IPS-18a (cell line): ENCODE data around the gene DPYSL4.

ENCODE experiments used
- H3K27ac ChIP-seq: one replicate; pipeline ENCODE4 v1.5.1; 2013; ENCODE audit warnings: low read length
- H3K27me3 ChIP-seq: one replicate; pipeline ENCODE4 v1.6.1; 2013; ENCODE audit warnings: mild to moderate bottlenecking, low read length; ENCODE audit not compliant: control insufficient read depth, insufficient read depth
- H3K36me3 ChIP-seq: one replicate; pipeline ENCODE4 v1.6.1; 2013; ENCODE audit warnings: low read depth, low read length; ENCODE audit not compliant: control insufficient read depth
- H3K4me1 ChIP-seq: one replicate; pipeline ENCODE4 v1.6.1; 2013; ENCODE audit warnings: low read depth, low read length; ENCODE audit not compliant: control insufficient read depth
- H3K4me3 ChIP-seq: one replicate; pipeline ENCODE4 v1.5.1; 2013; ENCODE audit warnings: low read length
- H3K9ac ChIP-seq: one replicate; pipeline ENCODE4 v1.6.1; 2013; ENCODE audit warnings: mild to moderate bottlenecking, low read length, moderate library complexity
- H3K9me3 ChIP-seq: one replicate; pipeline ENCODE4 v1.6.1; 2013; ENCODE audit warnings: low read depth, low read length; ENCODE audit not compliant: control insufficient read depth

DPYSL4 gene

GRCh38 chr10:132225073-132225848 lies 38.5 kb downstream of the DPYSL4 start:
- no peaks in the 10 kb centered on the region for H3K9me3 ChIP-seq
- H3K9ac ChIP-seq = no peak overlapping the region
- no peaks in the 10 kb centered on the region for H3K27me3 ChIP-seq
- no peak overlapping the region for H3K27ac ChIP-seq
- no peak overlapping the region for H3K4me3 ChIP-seq
- no peaks in the 10 kb centered on the region for H3K36me3 ChIP-seq
- no peaks in the 10 kb centered on the region for H3K4me1 ChIP-seq

- H3K9me3 ChIP-seq = no peaks in the 10 kb centered on the region
- H3K27ac ChIP-seq = no peak overlapping the region
- H3K4me1 ChIP-seq = no peaks in the 10 kb centered on the region
- no peaks in the 10 kb centered on the region for H3K27me3 ChIP-seq
- no peak overlapping the region for H3K9ac ChIP-seq
- H3K36me3 ChIP-seq = no peaks in the 10 kb centered on the region
- H3K4me3 ChIP-seq = no peak overlapping the region
These were observed 39.1 kb downstream of the DPYSL4 start for GRCh38 chr10:132225849-132226205.

- Histone ChIP-seq H3K4me1 (no peaks in the 10 kb centered on the region), H3K36me3 (no peaks in the 10 kb centered on the region), H3K9me3 (no peaks in the 10 kb centered on the region)
These were observed 40.0 kb downstream of the DPYSL4 start for GRCh38 chr10:132226586-132227405.

GRCh38 chr10:132227851-132228390 lies 41.2 kb downstream of the DPYSL4 start:
- Histone ChIP-seq H3K36me3 (no peaks in the 10 kb centered on the region), H3K27me3 (no peaks in the 10 kb centered on the region), H3K9me3 (no peaks in the 10 kb centered on the region), H3K27ac (no peak overlapping the region), H3K4me1 (no peaks in the 10 kb centered on the region), H3K4me3 (no peak overlapping the region), H3K9ac (no peak overlapping the region)

More at GRCh38 chr10:132226586-132227405, 40.0 kb downstream of the DPYSL4 start:
- H3K27me3 ChIP-seq = no peaks in the 10 kb centered on the region
- H3K9ac ChIP-seq = no peak overlapping the region
- no peak overlapping the region for H3K4me3 ChIP-seq
- no peak overlapping the region for H3K27ac ChIP-seq

- H3K4me1 ChIP-seq = no peaks in the 10 kb centered on the region
- no peak overlapping the region for H3K9ac ChIP-seq
- H3K27me3 ChIP-seq = no peaks in the 10 kb centered on the region
- no peaks in the 10 kb centered on the region for H3K9me3 ChIP-seq
- no peak overlapping the region for H3K27ac ChIP-seq
- H3K36me3 ChIP-seq = no peaks in the 10 kb centered on the region
- no peak overlapping the region for H3K4me3 ChIP-seq
These were observed 41.9 kb downstream of the DPYSL4 start for GRCh38 chr10:132228616-132229015.

- no peaks in the 10 kb centered on the region for H3K9me3 ChIP-seq
- H3K36me3 ChIP-seq = no peaks in the 10 kb centered on the region
- H3K9ac ChIP-seq = no peak overlapping the region
- no peaks in the 10 kb centered on the region for H3K4me1 ChIP-seq
- no peak overlapping the region for H3K27ac ChIP-seq
- H3K27me3 ChIP-seq = no peaks in the 10 kb centered on the region
- H3K4me3 ChIP-seq = no peak overlapping the region
These were observed 42.3 kb downstream of the DPYSL4 start for GRCh38 chr10:132229096-132229495.

GRCh38 chr10:132229834-132230556 lies 43.2 kb downstream of the DPYSL4 start:
- Histone ChIP-seq H3K9ac (no peak overlapping the region), H3K27me3 (no peaks in the 10 kb centered on the region), H3K27ac (no peak overlapping the region), H3K9me3 (no peaks in the 10 kb centered on the region), H3K36me3 (no peaks in the 10 kb centered on the region), H3K4me1 (no peaks in the 10 kb centered on the region), H3K4me3 (no peak overlapping the region)

- no peak overlapping the region for H3K4me3 ChIP-seq
- H3K36me3 ChIP-seq = no peaks in the 10 kb centered on the region
- no peaks in the 10 kb centered on the region for H3K9me3 ChIP-seq
- H3K27me3 ChIP-seq = no peaks in the 10 kb centered on the region
- no peak overlapping the region for H3K27ac ChIP-seq
- no peak overlapping the region for H3K9ac ChIP-seq
- H3K4me1 ChIP-seq = no peaks in the 10 kb centered on the region
These were observed 43.9 kb downstream of the DPYSL4 start for GRCh38 chr10:132230557-132231210.

- Histone ChIP-seq H3K27me3 (no peaks in the 10 kb centered on the region), H3K27ac (no peak overlapping the region), H3K36me3 (no peaks in the 10 kb centered on the region), H3K9ac (no peak overlapping the region), H3K9me3 (no peaks in the 10 kb centered on the region), H3K4me1 (no peaks in the 10 kb centered on the region), H3K4me3 (no peak overlapping the region)
These were observed 44.9 kb downstream of the DPYSL4 start for GRCh38 chr10:132231656-132232022.

- Histone ChIP-seq H3K9ac (no peak overlapping the region), H3K27ac (no peak overlapping the region), H3K36me3 (no peaks in the 10 kb centered on the region), H3K9me3 (no peaks in the 10 kb centered on the region), H3K4me1 (no peaks in the 10 kb centered on the region), H3K27me3 (no peaks in the 10 kb centered on the region), H3K4me3 (no peak overlapping the region)
These were observed 45.5 kb downstream of the DPYSL4 start for GRCh38 chr10:132232023-132232951.
